Measurements from ENCODE around the gene PSMC5.
"Not testable (repeated sequence)": the region's sequence is repeated elsewhere in the genome, so short reads cannot be mapped to it uniquely, and the experiment has no call there.

Gene PSMC5

DNA sequence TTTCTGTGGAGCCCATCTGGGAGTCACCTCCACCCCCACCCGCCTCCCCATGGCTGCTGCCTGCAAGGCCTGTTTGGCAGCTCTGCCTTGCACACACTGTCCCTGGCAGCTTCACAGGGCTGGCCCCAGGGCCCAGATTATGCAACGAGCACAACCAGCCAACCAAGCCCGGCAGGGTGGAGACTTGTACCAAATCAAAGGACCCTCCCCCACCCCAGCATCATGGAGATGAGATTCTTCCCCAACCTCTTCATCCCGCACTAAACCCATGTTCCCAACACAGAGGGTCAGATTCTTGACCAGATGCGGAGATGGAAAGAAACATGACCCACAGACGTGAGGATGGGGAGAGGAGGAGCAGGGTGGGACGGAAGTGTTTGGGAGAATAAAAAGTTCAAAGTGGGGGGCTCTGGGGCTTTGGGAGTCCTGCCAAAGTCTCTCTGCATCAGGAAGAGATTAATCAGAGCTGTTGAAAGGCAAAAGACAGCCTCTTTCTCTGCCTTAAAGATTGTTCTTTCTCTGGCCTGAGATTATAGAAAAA, 11.5 kb downstream of the PSMC5 start:
- DNase-seq, result no peak
- no peak for ATAC-seq

DNA sequence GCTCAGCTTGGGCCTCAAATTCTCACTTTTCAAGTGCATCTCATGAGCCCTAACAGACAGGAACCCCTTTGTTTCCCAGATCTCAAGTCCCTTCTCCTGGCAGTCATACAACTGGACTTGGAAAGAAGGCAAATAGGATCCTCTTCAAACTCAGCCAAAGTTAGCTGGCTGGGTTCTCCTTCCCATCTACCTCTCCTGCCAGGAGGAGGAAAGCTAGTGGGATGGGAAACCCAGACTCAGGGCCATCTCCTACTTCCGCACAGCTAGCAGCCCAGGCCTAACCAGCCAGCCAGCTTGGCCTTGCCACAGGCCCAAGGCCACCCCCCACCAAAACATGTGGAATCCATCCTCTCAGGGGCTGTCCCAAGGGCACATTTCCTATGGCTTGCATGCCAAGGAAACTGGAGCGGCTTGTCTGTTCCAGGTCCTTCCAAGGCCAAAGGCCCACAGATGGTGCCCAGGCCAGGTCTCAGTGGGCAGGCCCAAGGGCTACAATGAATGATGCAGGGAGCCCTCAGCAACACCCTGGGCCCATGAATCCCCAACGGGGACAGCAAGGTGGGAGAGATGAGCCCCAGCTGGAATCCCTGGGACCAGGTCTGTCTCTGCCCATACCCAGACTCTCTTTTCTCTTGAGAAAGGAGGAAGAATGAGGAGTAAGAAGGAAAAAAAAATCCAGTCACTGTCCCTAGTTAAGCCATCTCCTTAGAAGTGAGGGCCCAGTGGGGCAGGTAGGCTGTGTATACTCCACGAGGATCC, 13.5 kb downstream of the PSMC5 start:
- no peak for DNase-seq
- no peak for ATAC-seq

DNA sequence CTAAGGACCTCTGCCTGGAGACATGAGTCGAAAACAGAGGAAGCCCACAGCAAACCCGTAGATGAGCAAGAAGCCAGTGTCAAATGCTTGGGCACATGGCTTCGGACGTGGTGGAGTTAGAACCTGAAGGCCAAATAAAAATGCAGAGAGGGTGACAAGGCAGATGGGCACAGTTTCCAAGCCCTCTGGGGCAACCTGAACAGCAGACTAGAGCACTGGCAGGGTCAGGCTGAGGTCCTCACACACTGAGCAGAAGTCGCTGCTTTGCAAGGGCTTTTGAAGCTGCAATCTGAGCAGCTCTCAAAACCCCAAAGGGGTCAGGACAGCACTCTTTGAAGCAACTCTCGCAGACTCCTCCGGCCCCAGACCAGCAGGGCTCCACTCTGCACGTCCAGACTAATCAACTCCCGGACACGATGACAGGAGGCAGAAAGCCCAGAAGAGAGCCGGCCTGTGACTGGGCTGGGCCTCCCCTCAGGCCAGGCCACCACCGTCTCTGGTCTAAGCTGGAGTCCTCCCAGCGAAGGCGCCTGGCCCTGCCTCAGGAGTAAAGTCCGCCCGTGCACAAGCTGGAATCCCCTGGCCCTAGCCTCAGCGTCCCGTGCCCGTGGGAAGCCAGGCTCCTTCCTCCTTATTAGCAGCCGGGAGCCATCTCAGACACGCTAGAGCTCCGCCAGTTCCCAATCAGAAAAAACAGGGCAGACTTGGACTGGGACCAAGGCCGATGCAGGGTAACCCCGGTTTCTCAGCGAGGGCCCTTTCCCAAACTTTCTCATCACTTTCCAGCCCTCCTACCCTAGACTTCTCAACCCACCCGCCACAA, 14.3 kb downstream of the PSMC5 start:
- DNase-seq (peak; percentile 26), ATAC-seq (no peak)

DNA sequence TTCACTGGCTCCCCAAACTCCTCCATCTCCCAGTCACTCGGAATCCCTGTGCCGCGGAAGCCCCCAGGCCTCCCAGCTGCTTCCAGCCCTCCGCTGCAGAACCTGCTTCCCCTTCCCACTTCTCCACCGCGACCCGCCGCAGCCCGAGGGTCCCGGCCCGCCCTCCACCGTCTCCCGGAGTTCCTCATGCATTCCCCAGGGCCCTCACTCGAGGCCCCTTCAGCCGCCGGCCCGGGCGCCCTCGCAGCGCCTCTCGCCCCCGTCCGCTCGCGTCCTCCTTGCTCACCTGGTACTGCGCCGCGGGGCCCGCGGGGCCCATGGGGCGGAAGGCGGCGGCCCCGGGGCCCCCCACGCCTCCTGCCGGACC, 14.9 kb downstream of the PSMC5 start:
- ATAC-seq, result peak; percentile 30
- no peak for DNase-seq

DNA sequence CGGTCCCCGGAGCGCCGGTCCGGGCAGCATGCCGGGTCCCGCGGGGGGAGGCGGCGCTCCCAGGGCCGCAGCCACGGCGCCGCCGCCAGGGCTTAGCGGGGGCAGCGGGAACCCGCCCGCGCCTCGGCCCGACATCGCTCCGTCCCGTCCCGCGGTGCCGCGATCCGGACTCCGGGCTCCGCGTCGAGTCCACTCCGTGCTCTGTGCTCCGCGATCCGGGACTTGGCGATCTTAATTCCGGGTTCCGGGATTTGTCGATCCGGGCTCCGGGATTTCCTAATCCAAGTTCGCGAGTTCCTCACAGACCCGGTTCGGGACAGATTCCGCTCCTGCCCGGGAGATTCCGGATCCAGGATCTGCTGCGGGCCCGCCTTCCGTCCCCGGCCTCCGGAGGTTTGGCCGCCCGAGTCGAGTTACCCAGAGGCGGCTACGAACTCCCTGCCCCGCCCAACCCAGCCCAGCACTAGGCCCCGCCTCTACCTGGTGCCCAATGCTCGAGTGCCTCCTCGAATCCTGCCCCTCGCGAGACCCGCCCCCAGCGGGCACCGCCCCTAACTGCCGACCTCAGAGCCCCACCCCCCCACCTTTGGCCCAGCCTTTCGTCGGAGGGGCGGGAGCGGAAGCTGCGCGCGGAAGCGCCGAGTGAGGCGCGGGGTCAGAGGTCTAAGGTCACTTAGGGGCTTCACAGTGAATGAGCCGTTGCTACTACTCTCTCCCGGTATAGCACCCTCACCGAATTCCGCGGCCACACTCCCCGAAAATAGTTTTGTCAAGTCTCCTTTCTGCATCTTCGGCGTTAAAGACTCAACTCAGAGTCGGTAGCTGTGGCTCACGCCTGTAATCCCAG, 15.5 kb downstream of the PSMC5 start, which contains the start of gene SMARCD2:
Gene SMARCD2, minus strand, starts transcription at position 146 of the 847 bp plus-strand sequence. Its CDS starts 11 bp downstream, at position 135.
- ATAC-seq (peak; percentile 92), DNase-seq (peak; percentile 100)

DNA sequence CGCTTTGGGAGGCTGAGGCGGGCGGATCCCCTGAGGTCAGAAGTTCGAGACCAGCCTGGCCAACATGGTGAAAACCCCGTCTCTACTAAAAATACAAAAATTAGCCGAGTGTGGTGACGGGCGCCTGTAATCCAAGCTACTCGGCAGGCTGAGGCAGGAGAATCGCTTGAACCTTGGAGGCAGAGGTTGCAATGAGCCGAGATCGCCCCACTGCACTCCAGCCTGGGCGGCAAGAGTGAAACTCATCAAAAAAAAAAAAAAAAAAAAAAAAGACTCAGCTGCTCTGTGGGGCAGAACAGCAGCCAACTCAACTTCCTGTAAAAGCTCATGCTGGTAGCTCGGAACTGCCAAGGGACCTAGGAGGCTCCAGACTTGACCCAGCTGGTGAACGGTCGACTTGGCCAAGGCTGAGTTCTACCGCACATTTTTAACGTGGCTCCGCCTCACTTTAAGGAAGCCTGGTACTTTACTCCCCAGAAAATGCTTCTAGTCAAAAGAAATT, 16.2 kb downstream of the PSMC5 start:
- peak; percentile 7 for ATAC-seq
- peak; percentile 47 for DNase-seq

DNA sequence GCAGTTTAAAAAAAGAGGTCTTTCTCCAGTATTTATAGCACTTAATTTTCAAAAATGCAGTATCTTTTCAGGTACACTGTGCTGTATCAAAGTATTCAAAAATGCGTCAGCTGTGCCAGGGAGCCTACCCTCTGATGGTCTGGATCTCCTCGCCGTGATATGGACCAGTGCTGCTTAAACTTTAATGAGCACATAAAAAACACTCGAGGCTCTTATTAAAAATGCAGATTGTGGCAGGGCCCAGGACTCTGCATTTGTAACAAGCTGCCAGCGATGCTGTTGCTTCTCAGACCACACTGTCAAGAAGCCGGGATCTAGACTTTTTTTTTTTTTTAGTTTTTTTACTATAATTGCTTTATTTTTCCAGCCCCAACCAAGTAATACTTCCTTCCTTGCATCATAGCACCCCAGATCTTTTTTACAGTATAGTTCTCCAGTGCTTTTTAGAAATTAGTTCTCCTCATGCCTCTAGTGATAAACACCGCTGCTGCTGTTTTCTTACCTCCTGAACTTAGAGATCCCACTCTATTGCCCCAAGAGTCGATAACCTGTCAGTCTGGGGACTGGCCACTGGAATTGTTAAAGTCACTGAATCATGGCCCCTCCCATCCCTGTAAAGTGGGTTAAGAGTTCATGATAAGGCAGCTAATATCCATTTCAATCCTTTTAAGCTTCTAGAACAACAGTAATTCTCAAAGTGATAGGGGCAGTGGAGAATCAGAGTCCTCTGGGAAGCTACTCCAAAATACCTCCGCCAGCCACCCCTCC, 16.9 kb downstream of the PSMC5 start:
- ATAC-seq, result no peak

DNA sequence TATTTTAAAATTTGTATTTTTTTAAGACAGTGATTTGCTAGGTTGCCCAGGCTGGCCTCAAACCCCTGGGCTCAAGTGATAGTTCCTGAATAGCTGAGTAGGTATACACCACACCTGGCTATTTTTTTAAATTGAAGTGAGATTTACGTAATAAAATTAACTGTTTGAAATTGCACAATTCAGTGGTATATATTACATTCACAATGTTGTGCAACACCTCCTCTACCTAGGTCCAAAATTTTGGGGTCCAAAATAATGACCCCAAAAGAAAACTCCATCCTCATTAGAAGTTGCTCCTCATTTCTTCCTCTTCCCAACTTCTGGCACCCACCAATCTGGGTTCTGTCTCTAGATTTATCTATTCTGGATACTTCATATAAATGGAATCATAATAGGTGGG, 18.3 kb downstream of the PSMC5 start:
- ATAC-seq (no peak), DNase-seq (no peak)

More for the DNA sequence above, 16.9 kb downstream of the PSMC5 start:
- DNase-seq, result no peak

DNA sequence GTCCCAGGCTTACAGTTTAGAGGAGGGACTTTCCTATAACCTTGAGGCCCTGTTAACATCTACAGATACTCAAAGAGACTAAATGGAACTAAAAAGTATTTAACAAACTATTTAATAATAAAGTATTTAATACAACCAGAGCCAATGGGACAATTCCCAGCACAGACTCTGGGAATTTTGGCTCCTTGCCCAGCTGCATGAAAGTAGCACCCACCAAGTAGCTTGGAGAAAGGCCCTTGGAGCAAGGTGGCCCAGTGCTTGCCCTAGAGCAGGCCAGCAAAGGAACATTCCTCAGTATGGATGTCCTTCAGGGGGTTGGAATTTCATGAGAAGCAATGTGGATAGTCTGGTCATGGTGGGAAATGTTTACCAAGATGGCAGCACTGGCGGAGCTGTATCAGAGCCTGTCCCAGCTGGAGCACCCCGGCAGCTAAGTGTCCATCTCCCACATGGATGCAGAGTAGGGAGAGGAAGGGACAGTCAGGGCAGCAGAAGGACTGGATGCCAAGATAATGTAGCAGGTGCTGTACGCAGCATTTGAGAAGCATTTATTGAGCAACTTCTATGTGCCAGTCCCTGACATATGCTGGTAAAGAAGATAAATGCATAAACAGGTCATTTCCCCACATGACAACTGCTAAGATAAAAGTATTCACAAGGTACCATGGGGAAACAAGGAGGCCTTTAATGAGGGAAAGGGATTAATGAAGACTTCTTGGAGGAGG, 20.5 kb downstream of the PSMC5 start:
- DNase-seq, result no peak
- no peak for ATAC-seq

DNA sequence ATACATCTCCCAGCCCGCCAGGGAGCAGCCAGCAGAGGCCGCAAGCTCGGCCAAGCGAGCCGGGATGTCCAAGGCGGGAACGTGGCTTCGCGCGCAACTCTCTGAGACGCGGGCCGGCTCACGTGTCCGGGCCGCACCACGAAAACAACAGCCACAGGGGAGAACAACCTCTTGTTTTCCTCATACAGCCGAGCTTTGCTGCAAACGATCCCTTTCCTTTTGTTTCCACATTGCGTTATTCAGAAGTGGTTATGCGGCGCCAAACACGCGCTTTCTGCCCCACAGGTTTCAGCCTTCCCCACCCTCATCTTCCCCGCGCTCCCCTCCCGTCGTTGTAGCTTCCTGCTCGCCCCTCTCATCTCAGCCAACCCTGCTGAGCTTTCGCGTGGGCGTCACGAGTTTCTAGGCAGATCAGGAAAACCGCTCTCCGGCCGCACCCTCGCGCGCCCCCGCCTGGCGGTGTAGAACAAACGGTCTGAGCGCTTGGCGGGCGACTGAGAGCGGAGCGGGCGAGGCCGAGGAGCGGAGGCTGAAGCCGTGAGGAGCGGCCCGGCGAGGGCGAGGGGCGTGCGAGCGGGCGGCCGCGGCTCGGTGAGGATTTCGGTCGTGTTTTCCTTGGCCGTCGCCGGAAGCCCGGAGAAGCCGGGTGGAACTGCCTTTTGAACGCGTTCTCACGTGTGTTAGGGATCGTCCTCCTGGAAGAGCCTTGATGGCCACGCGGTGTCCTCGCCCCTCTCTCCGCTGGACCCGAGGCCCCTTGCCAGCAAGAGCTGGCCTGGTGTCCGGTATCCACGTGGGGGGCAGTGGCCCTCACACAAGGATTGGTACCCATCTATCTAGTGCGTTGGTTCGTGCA, 21.8 kb downstream of the PSMC5 start:
- ATAC-seq (peak; percentile 94), DNase-seq (peak; percentile 98)

DNA sequence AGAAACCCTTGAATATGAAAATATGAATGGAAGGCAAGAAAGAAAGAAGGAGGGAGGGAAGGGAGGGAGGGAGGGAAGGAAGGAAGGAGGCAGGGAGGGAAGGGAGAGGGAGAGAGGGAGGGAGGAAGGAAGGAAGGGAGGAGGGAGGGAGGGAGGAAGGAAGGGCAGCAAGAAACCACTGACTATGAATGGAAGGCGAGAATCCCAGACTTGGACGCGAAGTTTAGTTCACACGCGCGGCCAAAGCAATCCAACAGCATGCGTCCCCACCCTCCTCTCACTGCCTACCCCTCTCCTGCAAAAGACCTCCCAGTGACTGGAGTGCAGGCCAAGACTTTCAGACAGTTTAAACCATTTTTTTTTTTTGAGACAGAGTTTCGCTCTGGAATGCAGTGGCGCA, 23.2 kb downstream of the PSMC5 start:
- no peak for DNase-seq
- no peak for ATAC-seq

DNA sequence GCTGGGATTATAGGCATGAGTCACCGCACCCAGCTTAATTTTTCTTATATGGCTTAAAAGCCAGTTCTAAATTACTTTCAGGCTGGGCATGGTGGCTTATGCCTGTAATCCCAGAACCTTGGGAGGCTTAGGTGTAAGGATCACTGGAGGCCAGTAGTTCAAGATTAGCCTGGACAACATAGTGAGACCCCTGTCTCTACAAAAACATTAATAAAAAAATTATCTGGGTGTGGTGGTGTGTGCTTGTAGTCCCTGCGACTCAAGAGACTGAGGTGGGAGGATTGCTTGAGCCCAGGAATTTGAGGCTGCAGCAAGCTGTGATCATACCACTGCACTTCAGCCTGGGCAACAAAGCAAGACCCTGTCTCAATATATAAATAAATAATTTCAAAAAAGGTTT, 26.0 kb downstream of the PSMC5 start:
- ATAC-seq (no peak), DNase-seq (no peak)

DNA sequence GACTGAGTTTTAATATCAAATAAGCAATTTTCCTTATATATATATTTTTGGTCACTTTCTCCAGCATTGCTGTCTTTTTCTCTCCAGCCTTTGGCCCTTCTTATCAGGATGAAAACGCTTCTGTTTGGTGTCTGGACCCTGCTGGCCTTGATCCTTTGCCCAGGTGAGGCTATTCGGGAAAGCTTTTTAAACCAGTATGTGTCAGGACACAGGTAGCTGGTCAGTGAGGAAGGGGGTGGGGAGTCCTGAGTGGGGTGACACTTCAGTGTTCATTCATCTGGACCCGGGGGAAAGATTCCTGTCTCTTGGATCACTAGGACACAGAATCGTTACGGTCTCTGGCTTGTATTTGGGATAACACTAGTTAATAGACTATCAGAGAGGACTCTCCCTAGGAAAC, 27.5 kb downstream of the PSMC5 start:
- ATAC-seq, result no peak

DNA sequence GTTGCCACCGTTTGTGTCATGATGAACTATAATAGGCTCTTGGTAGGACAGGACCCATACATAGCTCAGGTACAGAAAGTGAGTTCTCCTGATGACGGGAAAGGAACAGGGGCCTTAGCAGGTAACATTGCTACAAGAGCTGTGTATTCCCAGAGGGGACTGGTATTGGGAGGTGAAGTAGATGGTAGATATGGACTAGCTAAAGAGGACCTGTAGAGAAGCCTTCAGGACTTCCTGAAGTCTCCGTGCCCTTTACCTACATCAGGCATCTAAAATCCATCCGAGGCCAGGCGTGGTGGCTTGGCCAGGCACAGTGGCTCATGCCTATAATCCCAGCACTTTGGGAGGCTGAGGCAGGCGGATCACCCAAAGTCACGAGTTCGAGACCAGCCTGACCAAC, 28.0 kb downstream of the PSMC5 start:
- DNase-seq (no peak), ATAC-seq (no peak)

More for the DNA sequence above, 27.5 kb downstream of the PSMC5 start:
- DNase-seq, result no peak

DNA sequence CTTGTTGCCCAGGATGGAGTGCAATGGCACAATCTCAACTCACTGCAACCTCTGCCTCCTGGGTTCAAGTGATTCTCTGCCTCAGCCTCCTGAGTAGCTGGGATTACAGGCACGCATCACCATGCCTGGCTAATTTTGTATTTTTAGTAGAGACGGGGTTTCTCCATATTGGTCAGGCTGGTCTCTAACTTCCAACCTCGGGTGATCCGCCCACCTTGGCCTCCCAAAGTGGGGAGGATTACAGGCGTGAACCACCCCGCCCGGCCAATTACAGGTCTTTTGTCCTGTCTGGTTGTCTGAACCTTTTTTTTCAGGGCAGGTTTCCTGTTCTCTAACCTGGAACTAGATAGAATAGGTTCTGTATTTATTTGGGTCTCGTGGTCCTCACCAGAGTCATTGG, 29.2 kb downstream of the PSMC5 start:
- not testable (repeated sequence) for DNase-seq, ATAC-seq

DNA sequence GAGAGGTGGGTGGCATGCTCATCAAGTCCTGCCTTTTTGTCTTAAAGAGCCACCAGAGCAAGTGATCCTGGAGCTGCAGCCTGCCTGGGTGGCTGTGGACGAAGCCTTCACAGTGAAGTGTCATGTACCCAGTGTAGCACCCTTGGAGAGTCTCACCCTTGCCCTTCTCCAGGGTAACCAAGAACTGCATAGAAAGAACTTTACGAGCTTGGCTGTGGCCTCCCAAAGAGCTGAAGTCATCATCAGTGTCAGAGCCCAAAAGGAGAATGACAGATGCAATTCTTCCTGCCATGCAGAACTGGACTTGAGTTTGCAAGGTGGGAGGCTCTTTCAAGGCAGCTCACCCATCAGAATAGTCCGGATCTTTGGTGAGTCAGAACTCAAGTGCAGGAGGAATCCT, 32.0 kb downstream of the PSMC5 start:
- no peak for DNase-seq
- ATAC-seq, result no peak

DNA sequence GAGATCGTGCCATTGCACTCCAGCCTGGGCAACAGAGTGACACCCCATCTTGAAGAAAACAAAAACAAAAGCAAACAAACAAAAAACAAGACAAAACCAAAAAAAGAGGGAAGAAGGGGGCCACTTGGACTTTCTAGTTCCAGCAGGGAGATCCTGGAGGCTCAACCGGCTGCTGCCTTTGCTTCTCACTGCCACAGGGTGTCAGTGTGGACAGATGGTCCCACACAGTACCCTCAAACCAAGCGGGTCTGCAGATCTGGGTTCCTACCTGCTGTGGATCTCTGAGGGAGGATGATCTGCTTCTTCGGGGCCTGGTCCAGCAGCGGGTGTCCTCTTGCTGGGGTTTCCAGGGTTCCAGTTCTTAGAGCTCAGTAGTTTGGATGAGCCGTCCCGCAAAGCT, 39.4 kb downstream of the PSMC5 start:
- peak; percentile 33 for ATAC-seq
- not testable (repeated sequence) for DNase-seq

DNA sequence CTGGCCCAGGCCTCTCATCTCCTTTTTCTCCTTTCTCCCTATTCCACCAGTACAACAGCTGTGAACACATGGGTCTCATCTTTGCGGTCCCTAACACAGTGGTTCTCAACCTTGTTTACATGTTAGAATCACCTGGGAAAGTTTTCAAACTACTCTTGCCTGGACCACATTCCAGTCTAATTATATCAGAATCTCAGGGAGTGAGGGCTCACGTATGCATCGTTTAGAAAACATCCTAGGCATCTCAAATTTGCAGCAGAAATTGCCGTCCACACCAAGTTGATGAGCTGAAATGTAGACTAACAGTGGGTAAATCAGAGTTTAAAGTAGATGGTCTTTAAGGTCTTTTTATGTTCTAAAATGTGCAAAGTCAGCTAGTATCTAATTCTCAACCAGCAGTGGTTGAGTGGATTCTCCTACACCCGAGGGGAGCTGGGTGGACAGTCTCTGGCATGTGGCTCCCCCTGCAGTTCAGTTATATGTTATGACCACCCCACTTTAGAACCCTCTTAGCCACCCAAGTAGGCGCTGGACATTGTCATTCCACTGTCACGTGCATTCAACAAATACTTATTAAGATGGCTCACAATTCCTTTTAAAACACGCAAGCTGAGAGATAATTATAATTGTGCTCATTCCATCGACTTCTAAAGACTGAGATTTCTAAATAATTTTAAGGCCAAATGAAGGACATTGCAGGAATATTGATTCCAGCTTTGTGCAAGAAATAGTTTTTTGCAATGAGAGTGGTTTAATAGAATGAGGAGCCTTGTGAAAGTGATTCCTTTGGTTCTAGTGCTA, 42.5 kb downstream of the PSMC5 start:
- ATAC-seq, DNase-seq: not testable (repeated sequence)

DNA sequence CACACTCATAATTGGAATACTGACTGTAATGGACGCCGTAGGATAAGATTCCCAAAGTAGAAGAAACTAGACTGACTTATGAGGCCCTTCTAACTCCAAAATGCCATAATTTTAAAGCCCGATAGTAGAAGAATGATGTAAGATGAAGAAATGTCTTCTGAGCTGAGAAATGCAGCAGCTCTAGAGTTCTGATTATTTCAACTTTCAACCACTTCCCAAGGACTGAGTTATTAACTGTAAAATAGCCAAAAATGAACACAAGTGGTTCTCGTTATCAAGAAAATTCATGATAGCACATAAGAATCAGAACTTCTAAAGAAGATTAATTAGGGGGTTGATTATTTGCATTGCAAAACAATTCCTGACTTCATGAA, 43.0 kb downstream of the PSMC5 start:
- not testable (repeated sequence) for DNase-seq, ATAC-seq
